GM21786 (cell line): ENCODE results near the gene LRRK1.
A peak's percentile ranks its signal among the peaks of the same experiment; 100 is the strongest.

Source experiments
- ATAC-seq: cut with Tn5 transposase; IDR thresholded peaks from one replicate; pipeline ENCODE4 v1.9.1; 2021; ENCODE audit not compliant: unreplicated experiment

Gene LRRK1

DNA sequence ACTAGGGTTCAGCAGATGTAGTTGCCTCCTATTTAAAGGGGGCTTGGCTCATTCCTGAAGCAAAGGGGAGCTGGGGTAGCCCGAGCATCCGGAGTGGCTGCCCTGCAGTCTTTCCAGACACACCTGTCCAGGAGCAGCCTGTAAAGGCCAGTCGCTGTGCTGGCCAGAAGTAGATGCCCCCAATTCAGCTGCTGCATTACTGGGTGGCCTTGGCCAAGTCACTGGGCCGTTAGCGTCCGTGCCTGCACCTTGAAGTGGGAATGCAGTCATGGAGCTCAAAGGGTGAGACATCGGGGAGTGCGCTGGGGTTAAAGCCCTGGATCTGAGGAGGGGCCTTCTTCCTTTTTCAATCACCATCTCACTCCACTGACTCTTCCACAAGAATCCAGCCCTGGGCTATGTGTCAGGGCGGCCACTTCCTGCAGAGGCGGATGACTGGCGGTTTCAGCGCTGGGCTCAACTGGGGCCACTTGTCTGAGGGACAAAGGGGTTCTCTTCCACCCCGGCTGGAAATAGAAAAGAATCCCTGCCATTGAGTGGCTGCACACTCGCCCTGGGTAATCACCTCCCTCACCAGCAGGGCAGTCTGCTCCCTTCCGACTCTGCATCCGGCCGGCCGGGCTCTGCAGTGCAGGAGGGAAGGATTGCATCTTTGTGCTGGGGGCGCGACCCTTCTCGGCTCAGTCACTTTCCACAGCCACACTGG is 27.7 kb upstream of the LRRK1 start:
- no peak for ATAC-seq

DNA sequence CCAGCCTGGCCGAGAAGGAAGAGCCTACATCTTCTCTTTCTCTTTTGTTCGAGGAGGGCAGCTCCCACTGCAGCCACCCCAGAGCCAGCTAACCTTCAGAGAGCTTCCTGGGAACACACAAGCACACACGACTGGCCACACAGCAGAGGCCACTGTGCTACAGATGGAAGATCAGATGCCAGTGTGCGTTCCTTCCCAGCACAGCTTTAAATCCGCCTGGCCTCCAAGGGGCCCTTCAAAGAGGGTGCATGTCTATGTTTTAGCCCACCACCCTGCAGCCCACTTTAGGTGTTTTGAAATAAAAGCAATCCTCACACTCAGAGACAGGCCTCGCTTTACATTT is 27.2 kb upstream of the LRRK1 start:
- ATAC-seq, result no peak

GRCh38 chr15:100893261-100893963 is 25.7 kb upstream of the LRRK1 start:
- no peak for ATAC-seq

DNA sequence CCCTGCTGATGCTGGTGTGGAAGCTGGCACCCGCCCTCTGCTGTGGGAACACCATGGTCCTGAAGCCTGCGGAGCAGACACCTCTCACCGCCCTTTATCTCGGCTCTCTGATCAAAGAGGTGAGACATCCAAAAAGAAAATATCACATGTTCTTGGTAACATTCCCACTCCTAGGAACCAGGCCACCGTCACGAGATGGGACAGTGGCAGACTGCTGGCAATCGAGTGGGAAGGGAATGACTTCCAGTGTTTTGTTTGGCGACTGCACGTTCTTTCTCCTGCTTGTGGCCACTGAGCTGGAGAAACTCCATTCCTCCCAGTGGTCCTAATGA is 25.2 kb upstream of the LRRK1 start:
- no peak for ATAC-seq

GRCh38 chr15:100895721-100896120 is 23.4 kb upstream of the LRRK1 start:
- no peak for ATAC-seq

DNA sequence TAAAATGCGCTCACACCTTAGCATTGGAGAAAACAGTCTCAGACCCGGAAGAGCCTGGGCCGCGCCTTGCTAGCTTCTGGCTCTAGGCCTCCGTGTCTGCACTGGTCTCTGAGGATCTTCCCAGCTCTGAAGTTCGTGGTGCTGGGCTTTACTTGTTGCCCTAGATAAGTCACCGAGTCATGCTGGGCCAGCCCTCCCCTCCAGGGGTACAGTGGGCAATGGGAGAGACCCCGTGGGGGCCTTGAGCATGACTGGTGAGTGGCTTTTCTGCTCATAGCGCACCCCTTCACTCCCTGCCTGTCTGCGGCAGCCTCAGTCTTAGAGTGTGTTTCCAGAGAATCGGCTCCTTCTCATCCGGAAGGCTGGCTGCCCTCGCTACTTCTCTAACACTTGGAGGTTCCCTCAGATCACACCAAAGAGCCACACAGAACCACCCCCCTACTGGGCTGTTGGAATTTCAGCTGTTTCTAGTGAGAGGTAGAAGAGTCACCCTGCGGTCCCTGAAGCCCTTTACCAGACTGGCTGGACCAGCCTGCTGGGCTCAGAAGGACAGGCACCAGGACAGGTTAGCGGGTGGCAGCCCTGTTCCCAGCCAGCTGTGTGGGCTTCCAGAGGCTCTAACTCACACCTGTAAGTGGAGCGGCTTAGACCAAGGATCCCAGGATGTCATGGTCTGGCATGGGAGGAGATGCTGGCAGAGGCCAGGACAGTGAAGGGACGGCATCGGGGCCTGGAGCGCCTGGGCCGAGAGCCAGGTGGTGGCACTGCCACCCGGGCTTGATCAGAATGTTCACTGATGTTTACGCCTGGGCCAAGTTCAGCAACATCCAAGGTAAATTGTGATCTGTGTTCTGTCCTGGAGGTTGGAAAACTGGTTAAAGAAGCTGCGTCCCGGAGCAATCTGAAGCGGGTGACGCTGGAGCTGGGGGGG is 21.7 kb upstream of the LRRK1 start:
- no peak for ATAC-seq

DNA sequence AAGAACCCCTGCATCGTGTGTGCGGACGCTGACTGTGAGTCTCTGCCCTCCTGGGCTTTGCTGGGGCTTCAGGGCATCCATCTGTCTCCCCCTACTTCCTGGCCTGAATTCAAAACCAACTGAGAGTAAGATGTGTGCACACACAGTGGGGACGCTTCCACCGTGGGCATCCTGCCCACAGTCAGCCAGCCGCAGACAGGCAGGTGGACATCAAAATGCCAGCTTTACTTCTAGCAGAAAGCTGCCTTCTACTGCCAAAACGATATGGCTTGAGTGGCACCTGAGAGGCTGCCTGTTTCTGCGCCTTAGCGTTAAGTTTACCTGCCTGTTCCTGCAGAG is 21.0 kb upstream of the LRRK1 start:
- ATAC-seq, result no peak

DNA sequence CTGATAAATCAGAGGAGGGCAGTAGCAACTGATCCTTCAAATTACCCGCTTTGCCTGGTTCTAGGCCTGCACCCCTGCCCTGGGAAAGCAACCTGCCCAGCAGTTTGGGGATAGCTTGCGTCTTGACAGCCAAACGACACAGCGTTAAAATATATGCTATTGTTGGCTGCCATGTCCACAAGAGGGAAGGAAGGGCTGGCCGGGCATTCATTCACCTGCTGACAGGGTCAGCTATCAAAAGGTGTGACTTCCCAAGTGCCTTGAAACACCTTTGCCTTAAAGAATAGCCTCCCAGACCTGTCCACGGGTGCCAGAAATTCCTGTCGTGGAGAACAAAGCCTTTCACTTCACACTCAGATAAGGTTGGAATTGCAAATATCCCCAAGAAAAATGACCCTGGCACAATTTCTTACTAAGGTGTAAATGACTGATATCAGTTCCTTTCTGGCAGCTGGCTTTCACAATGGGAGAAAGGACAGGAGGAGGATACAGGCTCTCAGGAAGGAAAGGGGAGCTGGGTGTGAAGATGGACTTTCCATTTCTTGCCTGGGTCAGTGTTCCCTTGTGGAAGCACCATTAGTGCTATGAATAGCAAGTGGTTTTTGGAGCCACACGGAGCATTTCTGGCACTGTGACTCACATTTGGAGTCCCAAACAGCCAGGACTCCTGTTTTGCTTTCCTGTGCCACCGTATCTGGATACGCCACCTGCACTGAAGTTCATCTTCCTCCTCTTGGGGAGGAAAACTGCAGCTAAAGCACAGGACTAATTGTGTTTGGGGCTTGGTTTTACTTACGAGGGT is 20.3 kb upstream of the LRRK1 start:
- no peak for ATAC-seq

DNA sequence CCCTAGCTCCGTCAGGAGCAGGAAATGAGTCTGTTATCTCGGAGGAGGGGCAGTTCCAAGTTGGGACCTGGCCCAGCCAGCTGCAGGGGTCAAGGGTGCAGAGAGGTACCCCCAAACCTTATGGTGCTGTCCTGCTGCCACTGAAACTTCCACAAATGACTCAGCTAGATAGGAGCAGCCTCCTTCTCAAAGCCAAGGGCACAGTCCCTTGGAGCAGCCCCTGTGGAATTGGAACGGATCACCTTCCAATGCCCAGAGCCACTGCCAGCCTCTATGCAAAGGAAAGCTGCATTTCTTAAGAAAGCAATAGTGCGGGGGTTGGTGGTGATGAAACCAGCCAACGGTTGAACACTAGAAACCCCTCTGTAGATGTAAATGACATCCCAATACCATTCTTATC is 19.6 kb upstream of the LRRK1 start:
- no peak for ATAC-seq

GRCh38 chr15:100900136-100900794 is 18.9 kb upstream of the LRRK1 start:
- ATAC-seq, result no peak

- no peak for ATAC-seq
Observed at GRCh38 chr15:100900795-100901169, 18.4 kb upstream of the LRRK1 start.

DNA sequence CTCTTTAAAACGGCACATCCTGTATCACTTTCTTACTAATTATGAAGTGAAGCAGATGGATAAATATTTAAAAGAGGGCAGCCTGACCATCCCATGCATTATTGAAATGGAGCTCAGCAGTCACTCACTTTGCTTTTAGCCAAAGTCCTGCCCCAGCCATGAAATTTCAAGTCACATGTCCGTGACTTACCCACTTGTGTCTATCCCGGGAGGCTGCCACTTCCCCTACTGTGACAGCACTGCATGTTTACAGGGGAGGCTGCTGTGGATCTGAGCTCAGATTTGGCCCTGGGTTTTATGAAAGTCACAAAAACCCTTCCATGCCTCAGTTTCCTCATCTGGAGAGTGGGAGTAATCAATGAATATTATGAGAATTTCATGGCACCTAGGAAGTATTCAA is 17.9 kb upstream of the LRRK1 start:
- ATAC-seq, result no peak

DNA sequence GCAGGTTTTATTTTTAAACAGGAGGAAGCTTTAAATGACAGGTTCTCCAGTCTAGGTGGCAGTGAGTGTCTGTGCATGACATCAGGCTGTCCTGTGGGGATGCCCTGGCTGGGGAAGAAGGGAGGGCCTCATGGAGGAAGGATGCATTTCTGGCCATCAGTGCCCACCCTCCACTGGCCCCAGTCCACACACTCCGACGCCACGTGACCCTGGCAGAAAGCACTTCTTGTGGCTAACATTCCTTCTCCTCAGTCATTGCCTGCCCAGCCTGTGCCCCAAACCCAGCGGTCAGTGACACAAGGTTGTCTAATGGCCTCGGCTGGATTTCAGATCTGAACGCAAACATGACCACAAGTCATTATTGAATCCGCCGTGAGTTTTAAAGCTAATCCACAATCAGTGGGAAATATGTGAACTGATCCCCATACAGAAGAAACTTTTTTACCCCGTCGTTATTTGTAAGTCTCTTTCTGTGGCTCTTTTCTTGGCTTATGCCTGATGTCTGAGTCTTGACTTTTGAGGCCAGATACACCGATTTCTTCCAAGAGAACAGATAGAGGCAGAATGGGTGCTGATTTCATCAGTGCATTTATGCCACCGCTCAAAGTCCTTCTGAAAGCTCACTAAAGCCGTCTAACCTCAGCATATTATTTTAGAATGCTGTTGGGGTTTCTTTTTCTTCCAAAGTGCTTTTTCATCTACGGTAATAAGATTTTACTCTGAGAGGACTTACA is 17.3 kb upstream of the LRRK1 start:
- no peak for ATAC-seq

DNA sequence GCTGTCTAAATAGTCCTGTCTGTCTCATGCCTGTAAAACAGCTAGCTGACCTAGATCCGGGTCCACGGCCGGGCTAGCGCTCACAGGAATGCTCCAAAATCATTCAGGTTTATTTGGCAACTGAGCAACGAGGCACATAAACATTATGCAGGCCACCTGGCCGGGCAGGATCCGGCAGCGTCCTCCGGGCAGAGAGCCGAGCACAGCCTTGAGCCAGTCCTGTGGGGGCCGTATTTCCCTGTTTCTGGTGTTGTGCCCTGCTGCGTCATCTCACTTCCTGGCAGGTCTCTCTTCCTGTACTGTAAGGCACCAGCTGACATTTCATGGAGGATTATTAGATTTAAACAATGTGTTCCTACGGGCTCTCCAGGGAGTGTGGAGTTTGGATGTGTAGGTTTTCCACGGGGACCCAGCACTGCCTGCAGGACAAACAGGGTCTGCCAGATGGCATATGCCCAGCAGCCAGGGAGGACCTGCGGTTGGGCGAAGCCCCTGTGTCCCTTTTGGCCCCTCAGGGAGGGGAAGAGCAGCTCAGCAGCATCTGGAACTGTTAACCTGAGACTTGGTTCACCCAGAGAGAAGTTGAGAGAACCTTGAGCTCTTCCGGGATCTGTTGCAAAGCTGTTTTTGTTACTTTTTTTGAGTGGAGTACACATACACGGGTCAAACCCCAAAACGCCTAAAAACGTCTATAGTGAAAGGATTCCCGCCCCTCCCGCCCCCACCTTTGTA is 16.6 kb upstream of the LRRK1 start:
- peak; percentile 69 for ATAC-seq

DNA sequence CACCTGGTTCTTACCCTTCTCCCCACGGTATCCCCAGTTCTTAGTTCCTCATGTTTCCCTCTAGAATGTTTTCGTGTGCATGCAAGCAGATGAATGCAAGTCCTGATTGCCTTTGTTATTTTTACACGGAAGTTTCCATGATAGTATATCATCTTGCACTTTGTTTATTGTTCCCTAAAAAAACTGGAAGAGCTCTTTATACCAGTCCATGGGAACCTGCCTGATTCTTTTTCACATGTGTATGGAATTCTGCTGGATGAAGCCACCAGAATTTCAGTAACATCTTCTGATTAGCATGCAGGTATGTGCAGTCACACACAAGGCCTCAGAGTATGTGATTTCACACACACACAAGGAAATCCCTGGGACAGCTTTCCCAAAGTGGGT is 16.0 kb upstream of the LRRK1 start:
- ATAC-seq, result no peak

- no peak for ATAC-seq
Observed at GRCh38 chr15:100905850-100906249, 13.3 kb upstream of the LRRK1 start.

DNA sequence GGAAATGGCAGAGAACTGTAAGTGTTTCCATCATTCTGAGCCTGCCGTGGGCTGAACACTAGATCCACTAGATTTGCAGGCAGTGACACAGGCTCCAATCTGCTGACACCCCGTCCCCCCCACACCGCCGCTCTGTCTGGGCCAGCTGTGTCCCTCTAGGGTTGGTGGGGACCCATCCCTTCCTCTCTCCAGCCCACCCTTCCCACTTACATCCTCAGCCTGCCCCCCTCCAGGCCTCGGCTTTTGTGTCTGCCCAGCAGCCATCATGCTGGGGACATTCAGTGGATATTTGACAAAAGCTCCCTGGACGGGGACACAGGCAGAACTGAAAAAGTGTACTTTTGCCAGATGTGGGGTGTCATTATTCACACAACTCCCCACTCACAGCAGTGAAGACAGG is 10.7 kb upstream of the LRRK1 start:
- ATAC-seq, result no peak

DNA sequence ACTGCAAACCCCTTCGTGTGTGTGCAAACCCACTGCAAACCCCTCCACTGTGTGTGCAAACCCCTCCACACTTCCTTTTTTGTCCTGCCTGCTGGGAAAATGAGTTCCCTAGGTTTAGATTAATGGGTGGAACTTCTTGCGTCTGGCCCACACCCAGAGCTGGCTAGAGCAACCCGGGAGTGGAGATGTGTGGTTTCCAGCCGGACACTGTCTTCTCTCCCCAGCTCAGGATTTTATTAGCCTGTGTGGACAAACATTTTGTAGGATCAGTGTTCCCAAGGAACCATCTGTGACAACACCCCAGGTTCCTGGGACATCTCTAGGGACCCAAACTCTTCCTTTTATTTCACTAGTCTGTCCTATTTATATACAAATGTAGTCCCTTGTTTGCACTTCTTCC is 9.6 kb upstream of the LRRK1 start:
- ATAC-seq, result no peak
